SK-N-DZ (cell line): ENCODE results near the gene RIIAD1.

Experiments
- small RNA-seq, 2 experiments: library from RNA; depleted of rRNA; stranded (forward); fragments of <200 nt; gene quantifications; one replicate each; pipeline ENCODE3, GENCODE V24; 2014

RIIAD1 gene

Small RNA genes within 50 kb of the gene (small RNA-seq; reads per million reads assigned to genes)
- 0 reads per million in 2 experiments for gene RNU6-662P
